Trophoblast cell (in vitro differentiated cells and primary cell): ENCODE results near the gene TNFRSF4.
A peak's percentile ranks its signal among the peaks of the same experiment; 100 is the strongest.
"Not testable (repeated sequence)": the region's sequence is repeated elsewhere in the genome, so short reads cannot be mapped to it uniquely, and the experiment has no call there.

Experiments used
- DNase-seq, 2 donors: peaks; one replicate each; pipeline ENCODE4 v3.0.0-alpha.2; 2016
- H2AFZ ChIP-seq: 2 replicates; pipeline ENCODE4 v1.6.1; 2013; ENCODE audit warnings: low read length, moderate library complexity, mild to moderate bottlenecking; ENCODE audit not compliant: insufficient read depth, poor library complexity
- H2AK5ac ChIP-seq: 2 replicates; pipeline ENCODE4 v1.6.1; 2013; ENCODE audit warnings: mild to moderate bottlenecking, low read length
- H2BK120ac ChIP-seq: 2 replicates; pipeline ENCODE4 v1.6.1; 2013; ENCODE audit warnings: low read length, mild to moderate bottlenecking, moderate library complexity; ENCODE audit not compliant: insufficient read depth, poor library complexity
- H2BK12ac ChIP-seq: 2 replicates; pipeline ENCODE4 v1.6.1; 2013; ENCODE audit warnings: mild to moderate bottlenecking, low read length, moderate library complexity
- H2BK5ac ChIP-seq: 2 replicates; pipeline ENCODE4 v1.6.1; 2013; ENCODE audit warnings: low read length, low read depth, moderate library complexity, mild to moderate bottlenecking; ENCODE audit not compliant: poor library complexity
- H3K14ac ChIP-seq: 2 replicates; pipeline ENCODE4 v1.6.1; 2013; ENCODE audit warnings: mild to moderate bottlenecking, low read length
- H3K18ac ChIP-seq: 2 replicates; pipeline ENCODE4 v1.6.1; 2013; ENCODE audit warnings: mild to moderate bottlenecking, low read length
- H3K23ac ChIP-seq: 2 replicates; pipeline ENCODE4 v1.6.1; 2013; ENCODE audit warnings: low read length
- H3K27ac ChIP-seq: 2 replicates; pipeline ENCODE4 v1.5.1; 2013; ENCODE audit warnings: low read depth, mild to moderate bottlenecking, inconsistent platforms, low read length, moderate library complexity
- H3K27me3 ChIP-seq: 2 replicates; pipeline ENCODE4 v1.6.1; 2013; ENCODE audit warnings: inconsistent platforms, mild to moderate bottlenecking, low read length, moderate library complexity; ENCODE audit not compliant: insufficient read depth
- H3K36me3 ChIP-seq, 2 experiments: 1 replicate in 1 of 2; 2 replicates in 1 of 2; pipeline ENCODE4 v1.6.1; 2013; ENCODE audit warnings: low read length in 2 of 2, mild to moderate bottlenecking in 2 of 2, moderate library complexity in 1 of 2; ENCODE audit not compliant: insufficient read depth in 2 of 2, control insufficient read depth in 1 of 2
- H3K4ac ChIP-seq: 2 replicates; pipeline ENCODE4 v1.6.1; 2013; ENCODE audit warnings: low read depth, mild to moderate bottlenecking, low read length, moderate library complexity
- H3K4me1 ChIP-seq, 2 experiments: 1 replicate in 1 of 2; 2 replicates in 1 of 2; pipeline ENCODE4 v1.6.1; 2013; ENCODE audit warnings: low read length in 2 of 2, mild to moderate bottlenecking in 2 of 2, moderate library complexity in 1 of 2; ENCODE audit not compliant: insufficient read depth in 2 of 2, control insufficient read depth in 1 of 2
- H3K4me2 ChIP-seq: 2 replicates; pipeline ENCODE4 v1.6.1; 2013; ENCODE audit warnings: inconsistent platforms, mild to moderate bottlenecking, low read length, moderate library complexity
- H3K4me3 ChIP-seq: 2 replicates; pipeline ENCODE4 v1.5.1; 2013; ENCODE audit warnings: mild to moderate bottlenecking, low read depth, low read length, inconsistent platforms
- H3K79me1 ChIP-seq: one replicate; pipeline ENCODE4 v1.6.1; 2013; ENCODE audit warnings: low read length
- H3K79me2 ChIP-seq: 2 replicates; pipeline ENCODE4 v1.6.1; 2013; ENCODE audit warnings: low read length, mild to moderate bottlenecking; ENCODE audit not compliant: control insufficient read depth, insufficient read depth, poor library complexity
- H3K9ac ChIP-seq: 2 replicates; pipeline ENCODE4 v1.6.1; 2013; ENCODE audit warnings: mild to moderate bottlenecking, low read length
- H3K9me3 ChIP-seq: 2 replicates; pipeline ENCODE4 v1.6.1; 2013; ENCODE audit warnings: low read depth, mild to moderate bottlenecking, control low read depth, inconsistent platforms, low read length; ENCODE audit not compliant: insufficient read depth
- H4K12ac ChIP-seq: 2 replicates; pipeline ENCODE4 v1.6.1; 2013; ENCODE audit warnings: low read depth, mild to moderate bottlenecking, low read length, moderate library complexity
- H4K8ac ChIP-seq: 2 replicates; pipeline ENCODE4 v1.6.1; 2013; ENCODE audit warnings: low read depth, mild to moderate bottlenecking, low read length, moderate library complexity
- H4K91ac ChIP-seq: one replicate; pipeline ENCODE4 v1.6.1; 2013; ENCODE audit warnings: low read depth, mild to moderate bottlenecking, low read length, moderate library complexity
- WGBS: extraction: QIAGEN DNeasy Blood & Tissue Kit; methylation state at CpG from one replicate; pipeline ENCODE4 v1.1.7; 2013; ENCODE audit warnings: missing lambda C conversion rate; ENCODE audit not compliant: insufficient read length, insufficient coverage; ENCODE audit errors: extremely low coverage; 5-methylcytosine and 5-hydroxymethylcytosine counted together

The TNFRSF4 gene

GRCh38 chr1:1253314-1253713 is 39.4 kb upstream of the TNFRSF4 start:
- H3K23ac ChIP-seq = no peak overlapping the region
- H3K4me3 ChIP-seq = no peak overlapping the region
- peaks cover 3% of the 10 kb centered on the region for H3K9me3 ChIP-seq

GRCh38 chr1:1250786-1251284 is 36.9 kb upstream of the TNFRSF4 start:
- H3K23ac ChIP-seq = no peak overlapping the region
- no peak for DNase-seq
- peak overlapping the region; percentile 59 for H2BK120ac ChIP-seq
- H3K27me3 ChIP-seq = peaks cover 5% of the 10 kb centered on the region
- no peak overlapping the region for H3K4me2 ChIP-seq
- no peaks in the 10 kb centered on the region for H3K79me2 ChIP-seq
- peak overlapping the region; percentile 39 for H2AFZ ChIP-seq
- H3K4me1 ChIP-seq = peaks cover 10 to 12% of the 10 kb centered on the region in 2 experiments
- H3K4me3 ChIP-seq = no peak overlapping the region
- peak overlapping the region; percentile 70 for H2BK5ac ChIP-seq
- no CpG with 5 or more reads among the region's 16 CpGs for WGBS
- peaks cover 9% of the 10 kb centered on the region for H3K79me1 ChIP-seq
- H3K9ac ChIP-seq = no peak overlapping the region
- peak overlapping the region; percentile 81 for H3K18ac ChIP-seq
- peak overlapping the region; percentile 74 for H3K4ac ChIP-seq
- peak overlapping the region; percentile 81 for H3K27ac ChIP-seq
- peak overlapping the region; percentile 86 for H3K14ac ChIP-seq
- peaks cover 36 to 40% of the 10 kb centered on the region in 2 experiments for H3K36me3 ChIP-seq
- peak overlapping the region; percentile 61 for H2AK5ac ChIP-seq
- H3K9me3 ChIP-seq = peaks cover 5% of the 10 kb centered on the region
- H4K12ac ChIP-seq = peak overlapping the region; percentile 7
- H2BK12ac ChIP-seq = peak overlapping the region; percentile 51
- peak overlapping the region; percentile 95 for H4K91ac ChIP-seq
- H4K8ac ChIP-seq = peak overlapping the region; percentile 68

More at GRCh38 chr1:1253314-1253713, 39.4 kb upstream of the TNFRSF4 start:
- peaks cover 6% of the 10 kb centered on the region for H3K79me1 ChIP-seq
- no peak overlapping the region for H2AFZ ChIP-seq
- DNase-seq = no peak
- peaks cover 6% of the 10 kb centered on the region in 2 experiments for H3K4me1 ChIP-seq
- no peak overlapping the region for H2BK5ac ChIP-seq
- H3K27ac ChIP-seq = no peak overlapping the region
- H3K4me2 ChIP-seq = no peak overlapping the region
- no peak overlapping the region for H2BK12ac ChIP-seq
- H4K12ac ChIP-seq = no peak overlapping the region
- no peak overlapping the region for H2AK5ac ChIP-seq
- H3K14ac ChIP-seq = no peak overlapping the region
- H4K91ac ChIP-seq = no peak overlapping the region
- H3K36me3 ChIP-seq = peaks cover 51 to 56% of the 10 kb centered on the region in 2 experiments
- H3K27me3 ChIP-seq = no peaks in the 10 kb centered on the region
- no peak overlapping the region for H3K4ac ChIP-seq
- no peak overlapping the region for H3K18ac ChIP-seq
- no peak overlapping the region for H3K9ac ChIP-seq
- H4K8ac ChIP-seq = no peak overlapping the region
- no peaks in the 10 kb centered on the region for H3K79me2 ChIP-seq
- H2BK120ac ChIP-seq = no peak overlapping the region
- WGBS = no CpG with 5 or more reads among the region's 12 CpGs

GRCh38 chr1:1248009-1248913 is 34.3 kb upstream of the TNFRSF4 start:
- H3K23ac ChIP-seq, H4K12ac ChIP-seq, H2BK5ac ChIP-seq, H3K27me3 ChIP-seq, H2BK120ac ChIP-seq, H4K91ac ChIP-seq, H2BK12ac ChIP-seq, H3K4me2 ChIP-seq, H3K27ac ChIP-seq, H3K79me2 ChIP-seq, H3K9ac ChIP-seq, H3K4ac ChIP-seq, H3K14ac ChIP-seq, H2AK5ac ChIP-seq, H3K18ac ChIP-seq, H3K9me3 ChIP-seq, H4K8ac ChIP-seq, H2AFZ ChIP-seq, H3K79me1 ChIP-seq, H3K4me3 ChIP-seq: not testable (repeated sequence)
- DNase-seq = peak; percentile 84 to 88
- peaks cover 12 to 14% of the 10 kb centered on the region in 2 experiments for H3K4me1 ChIP-seq
- peaks cover 13 to 16% of the 10 kb centered on the region in 2 experiments for H3K36me3 ChIP-seq
- WGBS = no CpG with 5 or more reads among the region's 21 CpGs

- no peak overlapping the region for H3K4ac ChIP-seq
- no peak overlapping the region for H4K12ac ChIP-seq
- H3K36me3 ChIP-seq = peaks cover 7 to 11% of the 10 kb centered on the region in 2 experiments
- no peak overlapping the region for H2BK5ac ChIP-seq
- H2AK5ac ChIP-seq = no peak overlapping the region
- no peak overlapping the region for H3K18ac ChIP-seq
- H4K8ac ChIP-seq = no peak overlapping the region
- H3K79me2 ChIP-seq = no peaks in the 10 kb centered on the region
- peaks cover 5% of the 10 kb centered on the region for H3K27me3 ChIP-seq
- H3K4me2 ChIP-seq = no peak overlapping the region
- H3K23ac ChIP-seq = no peak overlapping the region
- DNase-seq = no peak
- peaks cover 9% of the 10 kb centered on the region for H3K79me1 ChIP-seq
- H3K4me3 ChIP-seq = no peak overlapping the region
- no peak overlapping the region for H3K14ac ChIP-seq
- no peak overlapping the region for H2BK120ac ChIP-seq
- H2AFZ ChIP-seq = no peak overlapping the region
- peaks cover 12 to 14% of the 10 kb centered on the region in 2 experiments for H3K4me1 ChIP-seq
- no peak overlapping the region for H4K91ac ChIP-seq
- no CpG with 5 or more reads among the region's 25 CpGs for WGBS
- no peak overlapping the region for H3K27ac ChIP-seq
- H3K9me3 ChIP-seq = peaks cover 2% of the 10 kb centered on the region
- no peak overlapping the region for H2BK12ac ChIP-seq
- no peak overlapping the region for H3K9ac ChIP-seq
Measured at GRCh38 chr1:1247341-1247913, 33.5 kb upstream of the TNFRSF4 start.
